ENCODE measurements around the gene ALCAM.

DNA sequence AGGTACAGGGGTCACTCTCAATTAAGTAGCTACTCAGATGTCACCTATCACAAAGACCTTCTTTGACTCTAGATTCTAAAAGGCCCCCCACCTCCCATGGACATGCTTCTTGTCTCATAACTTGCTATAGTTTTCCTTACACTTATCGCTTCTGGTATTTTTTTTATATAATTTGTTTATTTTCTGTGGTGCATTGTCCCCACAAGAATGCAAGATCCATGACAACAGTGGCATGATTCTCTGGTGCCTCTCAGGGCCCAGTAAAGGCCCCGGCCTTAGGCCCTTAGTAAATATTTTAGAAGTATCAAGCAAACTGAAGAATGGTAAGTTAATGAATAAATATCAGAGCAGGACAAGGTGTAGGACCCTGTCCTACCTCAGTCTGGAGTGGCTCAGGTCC is 253.5 kb downstream of the ALCAM start:
- TF ChIP-seq, protein P1, sequence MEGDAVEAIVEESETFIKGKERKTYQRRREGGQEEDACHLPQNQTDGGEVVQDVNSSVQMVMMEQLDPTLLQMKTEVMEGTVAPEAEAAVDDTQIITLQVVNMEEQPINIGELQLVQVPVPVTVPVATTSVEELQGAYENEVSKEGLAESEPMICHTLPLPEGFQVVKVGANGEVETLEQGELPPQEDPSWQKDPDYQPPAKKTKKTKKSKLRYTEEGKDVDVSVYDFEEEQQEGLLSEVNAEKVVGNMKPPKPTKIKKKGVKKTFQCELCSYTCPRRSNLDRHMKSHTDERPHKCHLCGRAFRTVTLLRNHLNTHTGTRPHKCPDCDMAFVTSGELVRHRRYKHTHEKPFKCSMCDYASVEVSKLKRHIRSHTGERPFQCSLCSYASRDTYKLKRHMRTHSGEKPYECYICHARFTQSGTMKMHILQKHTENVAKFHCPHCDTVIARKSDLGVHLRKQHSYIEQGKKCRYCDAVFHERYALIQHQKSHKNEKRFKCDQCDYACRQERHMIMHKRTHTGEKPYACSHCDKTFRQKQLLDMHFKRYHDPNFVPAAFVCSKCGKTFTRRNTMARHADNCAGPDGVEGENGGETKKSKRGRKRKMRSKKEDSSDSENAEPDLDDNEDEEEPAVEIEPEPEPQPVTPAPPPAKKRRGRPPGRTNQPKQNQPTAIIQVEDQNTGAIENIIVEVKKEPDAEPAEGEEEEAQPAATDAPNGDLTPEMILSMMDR (conservative IDR thresholded peaks at IDR 0.05), result no peak
- TF ChIP-seq ZFX (IDR thresholded peaks at IDR 0.05), result no peak
